ENCODE results near the gene FAM53A.

DNA sequence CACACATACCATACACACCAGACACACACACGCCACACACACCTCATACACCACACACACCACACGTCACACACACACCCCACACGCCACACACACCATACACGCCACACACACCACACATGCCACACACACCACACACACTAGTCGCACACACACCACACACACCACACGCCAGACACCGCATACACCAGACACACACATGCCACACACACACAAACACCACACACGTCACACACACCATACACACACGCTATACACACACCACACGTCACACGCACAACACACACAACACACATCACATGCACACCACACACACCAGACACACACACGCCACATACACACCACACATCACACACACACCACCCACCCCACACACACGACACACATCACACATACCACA is 32.0 kb downstream of the FAM53A start:
- TF ChIP-seq, protein P1, sequence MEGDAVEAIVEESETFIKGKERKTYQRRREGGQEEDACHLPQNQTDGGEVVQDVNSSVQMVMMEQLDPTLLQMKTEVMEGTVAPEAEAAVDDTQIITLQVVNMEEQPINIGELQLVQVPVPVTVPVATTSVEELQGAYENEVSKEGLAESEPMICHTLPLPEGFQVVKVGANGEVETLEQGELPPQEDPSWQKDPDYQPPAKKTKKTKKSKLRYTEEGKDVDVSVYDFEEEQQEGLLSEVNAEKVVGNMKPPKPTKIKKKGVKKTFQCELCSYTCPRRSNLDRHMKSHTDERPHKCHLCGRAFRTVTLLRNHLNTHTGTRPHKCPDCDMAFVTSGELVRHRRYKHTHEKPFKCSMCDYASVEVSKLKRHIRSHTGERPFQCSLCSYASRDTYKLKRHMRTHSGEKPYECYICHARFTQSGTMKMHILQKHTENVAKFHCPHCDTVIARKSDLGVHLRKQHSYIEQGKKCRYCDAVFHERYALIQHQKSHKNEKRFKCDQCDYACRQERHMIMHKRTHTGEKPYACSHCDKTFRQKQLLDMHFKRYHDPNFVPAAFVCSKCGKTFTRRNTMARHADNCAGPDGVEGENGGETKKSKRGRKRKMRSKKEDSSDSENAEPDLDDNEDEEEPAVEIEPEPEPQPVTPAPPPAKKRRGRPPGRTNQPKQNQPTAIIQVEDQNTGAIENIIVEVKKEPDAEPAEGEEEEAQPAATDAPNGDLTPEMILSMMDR (IDR thresholded peaks at IDR 0.05), result no peak
- TF ChIP-seq POLR2A (IDR thresholded peaks at IDR 0.05), result no peak
